Neural progenitor cell (in vitro differentiated cells): ENCODE measurements around the gene TMEM250.

ENCODE experiments used
- EZH2 ChIP-seq: fragments of 200-600 bp; sonication (generic); IDR thresholded peaks from 2 replicates; pipeline ENCODE4 v1.6.1; 2017; ENCODE audit warnings: antibody characterized with exemption, mild to moderate bottlenecking, moderate library complexity
- EZH2phosphoT487 ChIP-seq: fragments of 200-600 bp; sonication (generic); IDR thresholded peaks from 2 replicates; pipeline ENCODE4 v1.6.1; 2017; ENCODE audit warnings: antibody characterized with exemption
- TF ChIP-seq, protein P1 (sequence below): fragments of 200-600 bp; sonication (generic); IDR thresholded peaks from 2 replicates; pipeline ENCODE4 v1.5.1; 2017; ENCODE audit warnings: antibody characterized with exemption, mild to moderate bottlenecking

DNA sequence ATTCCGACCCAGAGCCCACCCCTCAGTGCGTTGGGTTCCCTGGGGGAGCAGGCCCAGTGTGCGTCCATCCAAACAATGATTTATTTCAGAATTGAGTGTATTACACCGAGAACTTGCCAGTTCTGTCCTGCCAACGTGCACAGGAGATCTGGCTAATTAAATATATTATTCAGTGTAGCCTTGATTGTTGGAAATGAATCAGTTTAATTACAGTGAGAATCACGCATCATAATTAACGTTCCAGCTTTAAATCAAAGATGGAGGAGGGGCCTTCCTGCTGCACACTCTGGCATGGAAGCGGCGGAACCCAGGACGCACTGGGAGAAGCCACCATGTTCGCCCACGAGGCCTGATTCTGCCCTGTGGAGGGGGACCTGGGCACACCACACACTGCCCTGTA lies 30.7 kb upstream of the TMEM250 start:
- TF ChIP-seq EZH2phosphoT487 (no peak), EZH2 (no peak)
- TF ChIP-seq, protein P1, sequence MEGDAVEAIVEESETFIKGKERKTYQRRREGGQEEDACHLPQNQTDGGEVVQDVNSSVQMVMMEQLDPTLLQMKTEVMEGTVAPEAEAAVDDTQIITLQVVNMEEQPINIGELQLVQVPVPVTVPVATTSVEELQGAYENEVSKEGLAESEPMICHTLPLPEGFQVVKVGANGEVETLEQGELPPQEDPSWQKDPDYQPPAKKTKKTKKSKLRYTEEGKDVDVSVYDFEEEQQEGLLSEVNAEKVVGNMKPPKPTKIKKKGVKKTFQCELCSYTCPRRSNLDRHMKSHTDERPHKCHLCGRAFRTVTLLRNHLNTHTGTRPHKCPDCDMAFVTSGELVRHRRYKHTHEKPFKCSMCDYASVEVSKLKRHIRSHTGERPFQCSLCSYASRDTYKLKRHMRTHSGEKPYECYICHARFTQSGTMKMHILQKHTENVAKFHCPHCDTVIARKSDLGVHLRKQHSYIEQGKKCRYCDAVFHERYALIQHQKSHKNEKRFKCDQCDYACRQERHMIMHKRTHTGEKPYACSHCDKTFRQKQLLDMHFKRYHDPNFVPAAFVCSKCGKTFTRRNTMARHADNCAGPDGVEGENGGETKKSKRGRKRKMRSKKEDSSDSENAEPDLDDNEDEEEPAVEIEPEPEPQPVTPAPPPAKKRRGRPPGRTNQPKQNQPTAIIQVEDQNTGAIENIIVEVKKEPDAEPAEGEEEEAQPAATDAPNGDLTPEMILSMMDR: no peak
